D721Med (cell line): ENCODE results near the gene PCSK6.
A peak's percentile ranks its signal among the peaks of the same experiment; 100 is the strongest.
"Not testable (repeated sequence)": the region's sequence is repeated elsewhere in the genome, so short reads cannot be mapped to it uniquely, and the experiment has no call there.

Source experiments
- DNase-seq: peaks from one replicate; pipeline ENCODE4 v3.0.0; 2011; ENCODE audit warnings: low spot score; ENCODE audit not compliant: insufficient read length
- FAIRE-seq: peaks from 2 replicates; lab custom pipeline; 2011; peaks lifted over from hg19 to GRCh38; lab: Jason Lieb, UNC
- CTCF ChIP-seq: IDR thresholded peaks from 2 replicates; pipeline ENCODE4 v1.5.1; 2012; ENCODE audit warnings: mild to moderate bottlenecking, control low read depth; ENCODE audit not compliant: insufficient read depth; ENCODE audit errors: missing control alignments

Gene PCSK6

DNA sequence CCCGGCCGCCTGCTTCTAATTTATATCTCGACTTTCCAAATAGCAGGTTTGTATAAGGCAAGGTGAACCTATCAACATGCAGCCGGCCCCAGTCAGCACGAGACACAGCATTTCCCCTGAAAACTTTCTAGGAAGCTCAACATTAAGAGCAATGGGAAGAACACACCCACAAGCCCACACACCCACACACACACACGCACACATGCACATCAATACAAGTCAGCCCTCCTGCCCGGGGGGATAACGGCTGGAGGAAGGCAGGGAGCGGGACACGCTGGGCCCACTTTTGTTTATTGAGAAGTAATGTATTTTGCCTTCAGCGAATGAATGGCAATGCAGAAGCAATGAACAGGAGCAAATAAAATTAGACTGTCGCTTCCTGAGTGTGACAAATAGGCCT is 83.5 kb downstream of the PCSK6 start:
- no peak for TF ChIP-seq CTCF
- no peak for FAIRE-seq
- no peak for DNase-seq

DNA sequence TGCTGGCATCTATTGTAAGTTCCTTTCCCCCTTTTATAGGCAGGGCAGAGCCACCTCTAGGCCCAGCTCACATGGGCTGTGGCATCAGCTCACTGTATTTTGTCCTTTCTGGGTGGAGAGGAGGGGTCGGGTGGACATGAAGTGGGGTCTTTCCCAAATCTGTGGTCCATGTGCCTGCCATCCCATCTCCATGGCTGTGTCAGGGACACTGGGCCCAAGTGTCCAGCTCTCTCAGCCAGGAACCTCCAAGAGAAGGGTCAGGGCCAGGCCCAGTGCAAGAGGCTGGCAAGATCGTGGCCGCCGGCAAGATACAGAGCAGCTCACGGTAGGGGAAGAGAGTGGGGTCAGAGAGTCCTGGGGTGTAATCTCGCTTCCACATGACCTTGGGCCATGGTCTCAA is 85.3 kb downstream of the PCSK6 start:
- no peak for TF ChIP-seq CTCF
- DNase-seq = no peak
- FAIRE-seq = no peak

DNA sequence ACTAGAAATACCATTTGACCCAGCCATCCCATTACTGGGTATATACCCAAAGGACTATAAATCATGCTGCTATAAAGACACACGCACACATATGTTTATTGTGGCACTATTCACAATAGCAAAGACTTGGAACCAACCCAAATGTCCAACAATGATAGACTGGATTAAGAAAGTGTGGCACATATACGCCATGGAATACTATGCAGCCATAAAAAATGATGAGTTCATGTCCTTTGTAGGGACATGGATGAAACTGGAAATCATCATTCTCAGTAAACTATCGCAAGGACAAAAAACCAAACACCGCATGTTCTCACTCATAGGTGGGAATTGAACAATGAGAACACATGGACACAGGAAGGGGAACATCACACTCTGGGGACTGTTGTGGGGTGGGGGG is 86.6 kb downstream of the PCSK6 start:
- not testable (repeated sequence) for FAIRE-seq

DNA sequence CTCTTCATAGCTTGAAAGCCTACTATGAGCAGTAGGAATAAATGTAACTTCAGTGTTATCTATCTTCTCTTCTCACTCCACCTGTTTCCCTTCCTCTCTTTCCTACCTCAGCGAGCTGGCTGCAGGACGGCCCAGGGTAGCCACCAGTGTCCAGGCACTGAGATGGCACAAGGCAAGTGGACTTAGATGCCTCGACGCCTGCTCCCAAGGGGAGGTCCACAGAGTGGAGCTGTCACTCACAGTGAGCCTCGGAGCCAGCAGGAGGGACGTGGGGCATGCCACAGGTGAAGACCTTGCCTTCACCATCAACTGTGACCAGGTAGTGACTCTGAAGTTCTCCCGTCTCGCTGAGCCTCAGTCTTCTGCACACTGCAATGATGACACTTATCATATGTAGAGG is 88.2 kb downstream of the PCSK6 start:
- FAIRE-seq (no peak), DNase-seq (no peak)
- TF ChIP-seq CTCF = no peak

More for the DNA sequence above, 86.6 kb downstream of the PCSK6 start:
- not testable (repeated sequence) for DNase-seq

- no peak for TF ChIP-seq CTCF
- DNase-seq (no peak), FAIRE-seq (no peak)
Measured at GRCh38 chr15:101399431-101399830, 90.1 kb downstream of the PCSK6 start.

GRCh38 chr15:101398247-101398646 is 91.3 kb downstream of the PCSK6 start:
- FAIRE-seq (no peak), DNase-seq (peak; percentile 5)
- TF ChIP-seq CTCF = no peak

- FAIRE-seq (no peak), DNase-seq (peak; percentile 1)
- no peak for TF ChIP-seq CTCF
Measured at GRCh38 chr15:101397521-101398003, 91.9 kb downstream of the PCSK6 start.
